IPS-NIHi11 (cell line): ENCODE data around the gene ETFBKMT.
"Not testable (repeated sequence)": the region's sequence is repeated elsewhere in the genome, so short reads cannot be mapped to it uniquely, and the experiment has no call there.

Experiments
- DNase-seq: peaks from one replicate; pipeline ENCODE4 v3.0.0; 2012; ENCODE audit warnings: mixed read lengths, low spot score

Gene ETFBKMT

GRCh38 chr12:31655792-31656191 is 3.7 kb upstream of the ETFBKMT start:
- no peak for DNase-seq

DNA sequence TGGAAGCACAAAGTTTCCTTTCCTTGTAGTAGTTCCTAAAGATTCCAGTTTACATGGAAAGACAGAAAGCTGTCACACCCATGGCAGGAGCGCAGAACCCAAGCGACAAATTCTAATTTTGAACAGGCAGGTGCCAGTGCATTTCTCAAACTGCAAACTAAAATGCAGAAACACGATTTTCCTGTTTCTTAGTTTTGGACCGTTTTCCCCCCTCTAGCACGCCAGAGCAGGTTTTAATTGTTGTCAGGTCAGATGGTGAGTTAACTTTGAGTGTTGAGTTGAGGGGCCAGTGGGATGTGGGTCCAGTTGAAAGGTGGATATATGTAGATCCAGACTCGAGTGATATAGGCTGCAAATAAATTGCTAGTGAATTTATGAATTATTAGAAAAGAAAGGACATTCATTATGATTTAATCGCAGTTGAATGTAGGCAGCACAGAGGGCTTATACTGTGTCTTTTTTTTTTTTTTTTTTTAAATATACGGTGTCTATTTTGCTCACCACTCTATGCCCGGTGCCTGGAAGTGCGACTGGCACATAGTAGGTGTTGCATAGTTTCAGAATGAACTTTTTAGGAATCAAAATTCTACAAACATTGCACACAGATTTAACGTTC is 909 bp upstream of the ETFBKMT start:
- DNase-seq, result no peak

DNA sequence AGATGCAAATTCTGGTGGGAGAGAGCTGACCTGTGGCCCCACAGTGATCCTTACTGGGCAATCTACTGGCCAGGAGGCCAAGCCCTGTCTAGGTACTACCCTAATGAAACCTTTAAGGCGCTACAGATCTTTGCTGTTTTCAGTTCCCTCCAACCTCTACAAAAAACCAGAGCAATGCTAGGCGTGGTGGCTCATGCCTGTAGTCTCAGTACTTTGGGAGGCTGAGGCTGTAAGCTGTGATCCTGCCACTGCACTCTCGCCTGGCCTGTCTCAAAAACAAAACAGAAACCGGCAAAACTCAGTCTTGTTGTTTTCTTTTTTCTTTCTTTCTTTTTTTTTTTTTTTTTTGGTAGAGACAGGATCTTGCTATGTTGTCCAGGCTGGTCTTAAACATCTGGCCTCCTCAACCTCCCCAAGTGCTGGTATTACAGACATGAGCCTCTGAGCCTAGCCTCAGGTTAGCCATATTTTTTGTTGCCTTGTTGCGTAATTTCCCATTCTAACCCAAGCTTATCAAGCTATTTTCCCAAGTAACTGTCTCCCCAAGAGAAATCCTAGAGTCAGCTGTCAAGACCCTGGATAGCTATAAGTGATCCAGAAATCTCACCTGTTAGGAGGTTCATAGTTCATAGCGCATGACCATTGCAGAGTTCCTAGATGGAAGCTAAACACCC is 2.8 kb downstream of the ETFBKMT start:
- DNase-seq, result no peak

DNA sequence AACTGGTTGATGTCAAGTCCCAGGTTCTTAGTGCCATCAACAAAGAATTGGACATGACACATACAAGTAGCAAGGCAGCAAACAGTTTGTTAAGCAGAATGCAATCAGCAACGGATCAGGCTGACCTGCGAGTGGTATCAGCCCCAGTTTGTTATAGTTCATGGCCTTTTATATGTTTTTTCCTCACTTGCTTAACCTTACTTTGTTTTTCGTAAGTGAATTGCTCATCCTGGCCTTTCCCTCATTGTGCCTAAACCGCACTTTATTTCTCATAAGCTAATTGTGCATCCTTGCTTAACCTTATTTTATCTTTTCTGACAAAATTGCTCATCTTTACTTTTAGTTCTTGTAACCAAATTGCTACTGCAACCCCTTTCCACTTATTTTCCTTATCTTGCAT is 4.1 kb downstream of the ETFBKMT start:
- DNase-seq, result no peak

DNA sequence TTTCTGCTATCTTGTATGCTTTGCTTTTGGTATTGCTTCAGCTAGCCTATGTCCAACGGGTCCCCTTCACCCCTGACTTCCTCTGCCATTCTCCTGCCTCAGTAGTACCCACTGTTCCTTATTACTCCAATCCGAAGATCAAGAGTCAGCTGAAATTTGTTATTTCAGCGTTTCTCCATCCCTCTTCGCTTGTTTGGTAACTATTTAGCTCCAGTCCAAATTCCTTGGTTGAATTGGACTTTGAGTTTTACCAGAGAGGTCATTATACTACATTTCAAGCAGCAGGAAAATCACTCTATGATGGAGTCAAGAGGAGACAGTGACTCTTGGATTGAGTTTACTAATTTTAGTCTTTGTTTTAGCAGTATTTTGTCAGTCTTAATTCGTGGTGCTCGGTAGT is 4.5 kb downstream of the ETFBKMT start:
- DNase-seq, result no peak

- no peak for DNase-seq
Measured at GRCh38 chr12:31669020-31669419, 9.5 kb downstream of the ETFBKMT start.

DNA sequence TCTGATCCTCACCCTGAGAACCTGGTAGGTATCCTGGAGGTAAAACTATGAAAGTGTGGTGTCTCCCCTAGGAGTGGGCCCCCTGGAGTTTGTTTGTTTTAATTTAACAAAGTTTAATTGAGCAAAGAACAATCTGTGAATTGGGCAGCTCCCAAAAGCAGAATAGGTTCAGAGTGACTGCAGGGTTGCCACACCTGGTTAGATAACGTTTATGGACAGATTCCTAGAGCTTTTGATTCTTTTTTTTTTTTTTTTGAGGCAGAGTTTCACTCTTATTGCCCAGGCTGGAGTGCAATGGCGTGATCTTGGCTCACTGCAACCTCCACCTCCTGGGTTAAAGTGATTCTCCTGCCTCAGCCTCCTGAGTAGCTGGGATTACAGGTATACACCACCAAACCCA is 10.1 kb downstream of the ETFBKMT start:
- DNase-seq, result not testable (repeated sequence)

DNA sequence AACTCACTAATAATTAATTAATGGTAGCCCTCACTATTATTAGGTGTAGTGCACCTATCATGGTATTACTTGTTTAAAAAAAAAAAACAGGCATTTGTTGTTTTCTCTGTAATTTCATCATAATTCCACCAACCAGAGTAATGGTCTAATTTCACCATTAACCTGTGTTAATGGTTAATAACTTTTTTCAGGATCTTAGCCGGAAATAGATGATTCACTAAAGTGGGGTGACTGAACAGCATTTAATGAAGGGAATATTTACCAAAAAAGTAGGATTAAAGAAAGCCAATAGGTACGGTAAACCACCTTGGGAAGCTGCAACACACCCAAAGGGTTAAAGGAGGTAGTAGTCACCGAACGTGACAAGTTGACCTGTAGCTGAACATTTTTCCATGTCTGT is 13.0 kb downstream of the ETFBKMT start:
- no peak for DNase-seq

GRCh38 chr12:31682136-31682962 is 22.9 kb downstream of the ETFBKMT start:
- DNase-seq, result peak; percentile 81

GRCh38 chr12:31685801-31686200 is 26.3 kb downstream of the ETFBKMT start:
- DNase-seq, result no peak

DNA sequence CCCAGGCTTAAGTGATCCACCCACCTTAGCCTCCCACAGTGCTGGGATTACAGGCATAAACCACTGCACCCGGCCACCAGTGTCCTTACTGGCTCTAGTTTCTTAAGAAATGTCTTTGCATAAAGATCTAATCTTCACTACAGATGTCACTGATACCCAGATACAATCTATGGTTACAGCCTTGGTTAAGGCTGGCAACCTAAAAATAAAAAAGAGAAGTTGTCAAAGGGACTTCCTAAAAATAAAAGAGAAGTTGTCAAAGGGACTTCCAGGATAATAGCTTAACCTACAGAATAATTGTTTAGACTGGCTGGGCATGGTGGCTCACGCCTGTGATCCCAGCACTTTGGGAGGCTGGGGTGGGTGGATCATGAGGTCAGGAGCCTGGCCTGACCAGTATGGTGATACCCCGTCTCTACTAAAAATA is 27.6 kb downstream of the ETFBKMT start:
- DNase-seq, result no peak

DNA sequence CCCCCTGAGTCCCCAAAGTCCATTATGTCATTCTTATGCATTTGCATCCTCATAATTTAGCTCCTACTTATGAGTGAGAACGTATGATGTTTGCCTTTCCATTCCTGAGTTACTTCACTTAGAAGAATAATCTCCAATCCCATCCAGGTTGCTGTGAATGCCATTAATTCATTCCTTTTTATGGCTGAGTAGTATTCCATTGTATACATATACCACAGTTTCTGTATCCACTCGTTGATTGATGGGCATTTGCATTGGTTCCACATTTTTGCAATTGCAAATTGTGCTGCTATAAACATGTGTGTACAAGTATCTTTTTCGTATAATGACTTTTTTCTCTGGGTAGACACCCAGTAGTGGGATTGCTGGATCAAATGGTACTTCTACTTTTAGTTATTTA is 30.4 kb downstream of the ETFBKMT start:
- not testable (repeated sequence) for DNase-seq

- peak; percentile 45 for DNase-seq
Measured at GRCh38 chr12:31702047-31702446, 42.6 kb downstream of the ETFBKMT start.

DNA sequence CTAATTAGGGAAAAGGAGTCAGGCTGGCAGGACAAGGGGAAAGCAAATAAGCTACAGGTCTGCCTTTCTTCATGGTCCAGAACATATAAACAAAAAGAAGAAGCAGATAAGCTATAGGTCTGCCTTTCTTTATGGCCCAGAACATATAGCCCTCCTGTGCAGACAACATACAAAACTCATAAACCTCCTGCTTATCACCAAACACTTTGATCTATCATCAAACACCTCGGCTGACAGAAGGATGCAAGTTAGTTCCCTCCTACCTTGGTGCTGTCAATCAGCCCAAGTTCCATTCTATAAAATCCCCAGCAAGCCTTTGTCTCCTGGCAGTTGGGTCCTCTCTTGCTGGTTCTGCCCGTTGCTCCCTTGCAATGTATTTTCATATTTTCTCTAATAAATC is 46.1 kb downstream of the ETFBKMT start:
- no peak for DNase-seq

GRCh38 chr12:31708118-31708517 is 48.6 kb downstream of the ETFBKMT start:
- DNase-seq, result not testable (repeated sequence)

DNA sequence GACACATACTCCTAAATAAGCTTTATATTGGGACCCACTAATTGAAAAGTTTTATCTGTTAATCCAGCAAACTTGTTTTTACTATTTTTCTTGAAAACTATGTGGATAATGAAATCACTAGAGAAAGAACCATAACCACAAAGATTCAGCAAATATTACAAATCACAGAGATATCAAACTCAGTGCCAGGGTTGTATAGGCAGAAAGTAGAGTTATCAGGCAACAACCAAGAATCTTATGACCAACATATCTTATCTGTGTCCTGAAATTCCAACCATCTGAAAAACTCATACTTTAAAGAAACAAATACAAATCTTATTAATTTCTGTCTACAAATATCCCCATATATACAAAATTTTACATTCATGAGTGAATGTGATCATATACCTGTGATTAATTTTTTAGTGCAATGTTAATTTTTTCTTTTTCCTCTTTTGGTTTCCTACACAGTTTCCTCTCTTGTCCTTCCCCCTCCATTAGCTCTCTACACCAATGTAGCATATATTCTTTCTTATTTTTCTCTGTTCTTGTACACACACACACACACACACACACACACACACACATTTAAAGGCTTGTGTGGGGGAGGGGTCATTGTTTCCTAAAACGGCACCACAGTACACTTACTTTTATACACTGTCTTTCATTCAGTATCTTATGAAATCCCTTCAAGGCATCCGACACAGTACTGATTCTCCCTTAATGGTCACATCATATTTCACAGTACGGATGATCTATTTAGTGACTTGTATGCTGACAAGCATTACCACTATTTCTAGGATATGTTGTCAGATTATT is 50.7 kb downstream of the ETFBKMT start:
- no peak for DNase-seq

- DNase-seq, result no peak
Measured at GRCh38 chr12:31712877-31713276, 53.4 kb downstream of the ETFBKMT start.

DNA sequence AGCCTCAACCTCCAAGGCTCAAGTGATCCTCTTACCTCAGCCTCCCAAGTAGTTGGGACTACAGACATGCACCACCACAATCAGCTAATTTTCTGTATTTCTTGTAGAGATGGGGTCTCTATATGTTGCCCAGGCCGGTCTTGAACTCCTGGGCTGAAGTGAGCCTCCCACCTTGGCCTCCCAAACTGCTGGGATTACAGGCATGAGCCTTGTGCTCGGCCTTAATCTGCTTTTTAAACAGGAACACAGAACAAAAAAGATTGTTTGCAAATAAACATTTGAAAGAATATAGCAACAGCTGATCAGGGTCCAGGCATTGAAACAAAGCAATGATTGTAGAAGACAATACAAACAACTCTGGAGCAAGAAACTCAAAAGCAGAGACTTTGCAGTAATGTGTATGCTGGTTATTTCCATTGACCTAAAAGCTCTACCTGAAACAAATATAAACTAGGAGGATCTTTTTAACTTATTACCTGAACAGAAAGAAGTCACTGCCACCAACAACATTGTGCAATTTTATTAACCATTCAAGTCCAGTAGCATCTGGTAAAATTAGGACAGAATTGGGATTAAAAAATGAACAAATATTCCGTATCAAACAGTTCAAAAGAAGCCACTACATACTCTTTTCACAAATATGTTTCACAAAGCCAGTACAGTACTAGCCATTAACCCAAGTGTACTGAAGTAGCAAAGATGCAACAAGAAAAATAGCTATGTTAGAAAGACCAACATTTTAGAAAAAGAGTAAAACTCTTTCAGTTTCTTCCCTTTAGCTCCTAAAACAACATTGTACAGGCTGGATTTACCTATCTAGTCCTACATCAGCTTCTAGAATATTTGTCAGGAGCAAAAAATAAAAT is 55.2 kb downstream of the ETFBKMT start:
- no peak for DNase-seq

- no peak for DNase-seq
Measured at GRCh38 chr12:31715283-31715825, 55.9 kb downstream of the ETFBKMT start.

DNA sequence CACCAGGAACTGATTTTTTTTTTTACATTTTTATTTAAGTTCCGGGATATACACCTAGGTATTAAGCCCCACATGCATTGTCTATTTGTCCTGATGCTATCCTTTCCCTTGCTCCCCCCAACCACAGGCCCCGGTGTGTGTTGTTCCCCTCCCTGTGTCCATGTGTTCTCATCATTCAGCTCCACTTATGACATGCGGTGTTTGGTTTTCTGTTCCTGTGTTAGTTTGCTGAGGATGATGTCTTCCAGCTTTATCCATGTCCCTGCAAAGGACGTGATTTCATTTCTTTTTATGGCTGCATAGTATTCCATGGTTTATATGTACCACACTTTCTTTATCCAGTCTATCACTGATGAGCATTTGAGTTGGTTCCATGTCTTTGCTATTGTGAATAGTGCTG is 57.5 kb downstream of the ETFBKMT start:
- DNase-seq, result not testable (repeated sequence)
